Measurements from ENCODE around the gene TSHZ3. TPM values are rescaled to one million over a fixed set of nuclear protein-coding genes. Genes with fewer than 3 reads are reported as not detected.

The TSHZ3 gene
- total and polyA plus RNA-seq, 2 of the 13 experiments (the other 11 are each of a cell fraction or from before 2014, with no cell fraction given): not detected

GRCh38 chr19:31301306-31301980 lies 47.8 kb downstream of the TSHZ3 start:
- in situ Hi-C loops (cut with HindIII; ENCODE audit: extremely low pct_ligation_motif_present, low pct_unique_long_range_greater_than_20kb) (no loop called here), intact Hi-C loops (cut with micrococcal nuclease; ENCODE audit: unreplicated experiment) (no loop called here)
- H3K27me3 ChIP-seq (ENCODE audit: control insufficient read depth in 1 of 2, insufficient read depth in 2 of 2, low read length in 2 of 2): 0 out of 5 replicates have a peak, but pooled peaks cover 0 to 2% of the 10 kb centered on the region in 2 experiments
- POLR2A ChIA-PET: no interaction called here
- no peaks in the 10 kb centered on the region for H3K79me2 ChIP-seq (ENCODE audit: insufficient read depth, low read length)
- no peak overlapping the region for H2AFZ ChIP-seq (ENCODE audit: low read length)
- TF ChIP-seq MXD4 (CRISPR knock-in tag; IDR thresholded peaks at IDR 0.05) (no peak), ZBED4 (CRISPR knock-in tag; IDR thresholded peaks at IDR 0.05; ENCODE audit: borderline replicate concordance) (no peak), KDM1A (CRISPR knock-in tag; IDR thresholded peaks at IDR 0.05) (no peak), ZFP62 (CRISPR knock-in tag; IDR thresholded peaks at IDR 0.05) (no peak), ZNF256 (CRISPR knock-in tag; conservative IDR thresholded peaks at IDR 0.05) (no peak), BCLAF1 (IDR thresholded peaks at IDR 0.05) (no peak), PCBP2 (optimal IDR thresholded peaks at IDR 0.05; ENCODE audit: low read depth, low read length, poor library complexity, severe bottlenecking) (no peak), MED1 (CRISPR knock-in tag; IDR thresholded peaks at IDR 0.05) (no peak), FOXJ3 (CRISPR knock-in tag; IDR thresholded peaks at IDR 0.05; ENCODE audit: borderline replicate concordance) (no peak), ZNF674 (CRISPR knock-in tag; IDR thresholded peaks at IDR 0.05; ENCODE audit: low read depth) (no peak)
- H4K20me1 ChIP-seq (ENCODE audit: insufficient read depth, low read length): no peaks in the 10 kb centered on the region
- no peaks in the 10 kb centered on the region for H3K9me3 ChIP-seq (ENCODE audit: low read length)
- H3K4me1 ChIP-seq (ENCODE audit: insufficient read depth, low read length): no peaks in the 10 kb centered on the region
- no TSS peak for BruUV-seq (replicated peaks)
- no peak for FAIRE-seq
- no peak for DNase-seq (ENCODE audit: low spot score)
- no peaks in the 10 kb centered on the region for H3K36me3 ChIP-seq (replicated peaks in 1 of 2; ENCODE audit: control insufficient read depth in 1 of 2, insufficient read depth in 2 of 2, low read length in 2 of 2)
- 0% methylated on average over 5 of the region's 15 CpGs for WGBS (ENCODE audit: low lambda C conversion rate)
- H3K4me3 ChIP-seq (replicated peaks in 1 of 3; ENCODE audit: insufficient read depth in 1 of 3, low read depth in 2 of 3, low read length in 3 of 3): no peak overlapping the region
- no peak overlapping the region for H3K9ac ChIP-seq (ENCODE audit: insufficient read depth, low read depth, low read length)
- H3K4me2 ChIP-seq (ENCODE audit: low read depth, low read length): no peak overlapping the region
- CTCF ChIA-PET (ENCODE audit: low intra/inter-chr PET ratio, low total read pairs): no interaction called here
- ATAC-seq: no peak
- no peak overlapping the region for H3K27ac ChIP-seq (ENCODE audit: extremely low read length, insufficient read depth, low read length)

Data from HepG2 (cell line).